K562 (cell line): Measurements from ENCODE around the gene ST6GALNAC1. TPM values are rescaled to one million over a fixed set of nuclear protein-coding genes. Genes with fewer than 3 reads are reported as not detected.

ENCODE experiments used
- ARHGAP35 ChIP-seq: fragments of 450-650 bp; IDR thresholded peaks from 2 replicates; pipeline ENCODE4 v1.6.1; 2018; ENCODE audit not compliant: partially characterized antibody
- CC2D1A ChIP-seq: fragments of 450-650 bp; IDR thresholded peaks from 2 replicates; pipeline ENCODE4 v1.6.1; 2017; ENCODE audit warnings: mild to moderate bottlenecking
- HNRNPK ChIP-seq: fragments of 200-400 bp; formaldehyde crosslinking; IDR thresholded peaks from one replicate; pipeline ENCODE4 v1.6.1; 2018; ENCODE audit warnings: mild to moderate bottlenecking, low read depth, low read length; ENCODE audit not compliant: poor library complexity, severe bottlenecking
- JUND ChIP-seq, 2 experiments: IDR thresholded peaks; 2 replicates in 1 of 2; 3 replicates in 1 of 2; pipeline ENCODE4 v1.6.1; 2011; ENCODE audit warnings: borderline replicate concordance in 2 of 2, low read depth in 2 of 2, low read length in 2 of 2, improper control_type of control experiment in 1 of 2, missing biosample characterization in 1 of 2, missing genetic modification characterization in 1 of 2, missing genetic modification reagents in 1 of 2
- MAZ ChIP-seq, 2 experiments: fragments of 450-650 bp in 1 of 2; sonication (generic) in 1 of 2; formaldehyde crosslinking; IDR thresholded peaks in 1 of 2; conservative IDR thresholded peaks in 1 of 2; 2 replicates each; pipeline versions ENCODE4 v1.4.0 to v1.5.0; 2020; ENCODE audit warnings: mild to moderate bottlenecking in 1 of 2, missing genetic modification reagents in 1 of 2
- POLR2AphosphoS5 ChIP-seq: IDR thresholded peaks from 2 replicates; pipeline ENCODE4 v1.6.1; 2011; ENCODE audit warnings: mild to moderate bottlenecking, low read depth, low read length, moderate library complexity; ENCODE audit not compliant: control insufficient read depth, insufficient read depth
- RB1 ChIP-seq: fragments of 450-650 bp; IDR thresholded peaks from 2 replicates; pipeline ENCODE4 v1.6.1; 2017; ENCODE audit warnings: low read depth, mild to moderate bottlenecking
- RCOR1 ChIP-seq, 2 experiments: IDR thresholded peaks; 2 replicates each; pipeline ENCODE4 v1.6.1; 2012; ENCODE audit warnings: low read depth in 2 of 2, low read length in 2 of 2, borderline replicate concordance in 1 of 2, improper control_type of control experiment in 1 of 2
- REST ChIP-seq, 2 experiments: fragments of 450-650 bp; formaldehyde crosslinking in 1 of 2; IDR thresholded peaks; 2 replicates each; pipeline versions ENCODE4 v1.4.0 to v1.6.1; 2014 to 2020; ENCODE audit warnings: mild to moderate bottlenecking in 2 of 2, borderline replicate concordance in 1 of 2, low read depth in 1 of 2
- SMC3 ChIP-seq: conservative IDR thresholded peaks from 2 replicates; pipeline ENCODE4 v1.6.1; 2011; ENCODE audit warnings: low read depth, low read length, improper control_type of control experiment; ENCODE audit not compliant: insufficient read depth
- STAG1 ChIP-seq: sonication (generic); formaldehyde crosslinking; IDR thresholded peaks from 2 replicates; pipeline ENCODE4 v1.5.0; 2020; ENCODE audit warnings: missing genetic modification reagents, borderline replicate concordance
- TEAD4 ChIP-seq, 2 experiments: sonication (generic) in 1 of 2; formaldehyde crosslinking in 1 of 2; IDR thresholded peaks; 2 replicates each; pipeline versions ENCODE4 v1.6.1 to v1.8.0; 2012 to 2022; ENCODE audit warnings: borderline replicate concordance in 1 of 2, inconsistent platforms in 1 of 2, low read length in 1 of 2, mild to moderate bottlenecking in 1 of 2, missing genetic modification reagents in 1 of 2
- TFAP4 ChIP-seq: sonication (generic); formaldehyde crosslinking; IDR thresholded peaks from 2 replicates; pipeline ENCODE4 v1.8.0; 2022; ENCODE audit warnings: missing genetic modification reagents, mild to moderate bottlenecking, moderate library complexity, borderline replicate concordance
- XRCC5 ChIP-seq: fragments of 200-400 bp; formaldehyde crosslinking; IDR thresholded peaks from 2 replicates; pipeline ENCODE4 v1.6.1; 2017; ENCODE audit warnings: low read depth, mild to moderate bottlenecking, low read length
- polyA plus RNA-seq, 8 experiments: library from polyadenylated mRNA; depleted of rRNA in 4 of 8; stranded (reverse) in 5 of 8; unstranded in 3 of 8; fragments of >200 nt; fragmentation: Nextera tagmentation in 2 of 8; fragmentation: Illumina TruSeq in 1 of 8; extraction: Ambion mirVana in 2 of 8; extraction: Trizol in 1 of 8; gene quantifications; 2 replicates each; pipeline versions ENCODE4 v1.2.1 to v1.2.3, GENCODE V29; 2011 to 2014; ENCODE audit warnings: inconsistent platforms in 1 of 8, missing spikeins in 1 of 8
- total RNA-seq, 7 experiments: library from RNA; depleted of rRNA in 6 of 7; stranded (reverse); fragments of >200 nt in 6 of 7; fragmentation: Illumina TruSeq in 2 of 7; extraction: Trizol in 2 of 7; gene quantifications; 2 replicates each; pipeline versions ENCODE4 v1.2.1 to v1.2.3, GENCODE V29; 2011 to 2021; ENCODE audit warnings: low replicate concordance in 1 of 7

ST6GALNAC1 gene
- total and polyA plus RNA-seq, 9 of the 15 experiments (the other 6 are each of a cell fraction or from before 2014, with no cell fraction given) = 20.6 to 68.4 (median 50.5) TPM

- TF ChIP-seq XRCC5 (peak; percentile 49; the same call in 1 of the 2 replicates), SMC3 (peak; percentile 89), TFAP4 (CRISPR knock-in tag) (peak; percentile 38; the same call in 1 of the 2 replicates), ARHGAP35 (no peak), RCOR1 (IDR thresholded peaks at IDR 0.05; ENCODE audit: borderline replicate concordance in 1 of 2, low read depth in 2 of 2, low read length in 2 of 2) (peak in 1 of 2 experiments; percentile 32; a peak in 1 of 4 replicates), HNRNPK (no peak), JUND (IDR thresholded peaks at IDR 0.05; ENCODE audit: borderline replicate concordance, low read depth, low read length) (peak; percentile 52; the same call in 1 of the 2 replicates), JUND (tag; IDR thresholded peaks at IDR 0.05; ENCODE audit: borderline replicate concordance, low read depth, low read length) (no peak; the same call in 2 of the 3 replicates), POLR2AphosphoS5 (no peak), MAZ (CRISPR knock-in tag; conservative IDR thresholded peaks at IDR 0.05 in 1 of 2, IDR thresholded peaks at IDR 0.05 in 1 of 2) (peak in 1 of 2 experiments; percentile 49; a peak in 1 of 4 replicates), CC2D1A (peak; percentile 85; the same call in 1 of the 2 replicates), REST (IDR thresholded peaks at IDR 0.05; ENCODE audit: borderline replicate concordance) (peak; percentile 93), REST (CRISPR knock-in tag; IDR thresholded peaks at IDR 0.05; ENCODE audit: low read depth) (no peak), RB1 (peak; percentile 33; the same call in 1 of the 2 replicates), STAG1 (CRISPR knock-in tag) (peak; percentile 65), TEAD4 (IDR thresholded peaks at IDR 0.05; ENCODE audit: low read length) (0 out of 2 replicates have a peak, but pooled peaks have one; percentile 40), TEAD4 (CRISPR knock-in tag; IDR thresholded peaks at IDR 0.05; ENCODE audit: borderline replicate concordance) (no peak)
Measured at GRCh38 chr17:76681222-76682137, 37.9 kb upstream of the ST6GALNAC1 start (continued).
